Myocyte (in vitro differentiated cells): Measurements from ENCODE around the gene DLG5. TPM values are rescaled to one million over a fixed set of nuclear protein-coding genes. Genes with fewer than 3 reads are reported as not detected.

Source experiments
- DNase-seq: peaks from one replicate; pipeline ENCODE4 v3.0.0-alpha.2; 2012; ENCODE audit warnings: low read depth
- total RNA-seq: library from RNA; depleted of rRNA; stranded (reverse); fragments of >200 nt; gene quantifications from 2 replicates; pipeline ENCODE4 v1.2.3, GENCODE V29; 2014

Gene DLG5
- total RNA-seq, 1 donor from 2014 or later = 12.2 TPM

- DNase-seq = no peak
These were observed 58.0 kb downstream of the DLG5 start for GRCh38 chr10:77868523-77868922.

GRCh38 chr10:77867124-77867719 lies 59.3 kb downstream of the DLG5 start:
- no peak for DNase-seq

GRCh38 chr10:77866598-77866997 lies 60.0 kb downstream of the DLG5 start:
- no peak for DNase-seq

- DNase-seq = no peak
These were observed 60.8 kb downstream of the DLG5 start for GRCh38 chr10:77865580-77866324.

GRCh38 chr10:77864151-77864851 lies 62.3 kb downstream of the DLG5 start:
- no peak for DNase-seq

- DNase-seq = peak; percentile 32
These were observed 63.1 kb downstream of the DLG5 start for GRCh38 chr10:77863446-77863845.

GRCh38 chr10:77862595-77862994 lies 64.0 kb downstream of the DLG5 start:
- no peak for DNase-seq

- no peak for DNase-seq
These were observed 65.2 kb downstream of the DLG5 start for GRCh38 chr10:77861366-77861765.

- DNase-seq = no peak
These were observed 66.7 kb downstream of the DLG5 start for GRCh38 chr10:77859865-77860282.

GRCh38 chr10:77859200-77859864 lies 67.2 kb downstream of the DLG5 start:
- no peak for DNase-seq

- no peak for DNase-seq
These were observed 69.3 kb downstream of the DLG5 start for GRCh38 chr10:77857272-77857671.

- no peak for DNase-seq
These were observed 70.0 kb downstream of the DLG5 start for GRCh38 chr10:77856566-77856965.

- no peak for DNase-seq
These were observed 71.0 kb downstream of the DLG5 start for GRCh38 chr10:77855404-77856155.

- no peak for DNase-seq
These were observed 72.4 kb downstream of the DLG5 start for GRCh38 chr10:77854115-77854514.

GRCh38 chr10:77853256-77853655 lies 73.3 kb downstream of the DLG5 start:
- no peak for DNase-seq

GRCh38 chr10:77850620-77851231 lies 75.8 kb downstream of the DLG5 start:
- no peak for DNase-seq

- no peak for DNase-seq
These were observed 77.4 kb downstream of the DLG5 start for GRCh38 chr10:77849039-77849664.

- DNase-seq = peak; percentile 75
These were observed 79.7 kb downstream of the DLG5 start for GRCh38 chr10:77846718-77847311.

- no peak for DNase-seq
These were observed 81.1 kb downstream of the DLG5 start for GRCh38 chr10:77845451-77845850.
